HepG2 (cell line): ENCODE measurements around the gene DNAJB6. TPM values are rescaled to one million over a fixed set of nuclear protein-coding genes. Genes with fewer than 3 reads are reported as not detected.

Source experiments
- MBD4 ChIP-seq: IDR thresholded peaks from 2 replicates; pipeline ENCODE4 v1.6.1; 2012; ENCODE audit warnings: low read length, inconsistent platforms, borderline replicate concordance
- NONO ChIP-seq, 2 experiments: fragments of 450-650 bp in 1 of 2; sonication (generic) in 1 of 2; formaldehyde crosslinking in 1 of 2; IDR thresholded peaks in 1 of 2; conservative IDR thresholded peaks in 1 of 2; 2 replicates each; pipeline versions ENCODE4 v1.6.1 to v1.8.0; 2017 to 2022; ENCODE audit warnings: mild to moderate bottlenecking in 1 of 2, missing genetic modification reagents in 1 of 2, moderate library complexity in 1 of 2
- STAT5B ChIP-seq: sonication (generic); formaldehyde crosslinking; IDR thresholded peaks from 2 replicates; pipeline ENCODE4 v1.4.0; 2020; ENCODE audit warnings: missing genetic modification reagents
- TAF15 ChIP-seq: fragments of 200-400 bp; formaldehyde crosslinking; IDR thresholded peaks from one replicate; pipeline ENCODE4 v1.6.1; 2018; ENCODE audit warnings: mild to moderate bottlenecking, low read depth, low read length; ENCODE audit not compliant: poor library complexity, severe bottlenecking
- ZHX1 ChIP-seq: sonication (generic); formaldehyde crosslinking; IDR thresholded peaks from 2 replicates; pipeline ENCODE4 v1.8.1; 2022; ENCODE audit warnings: low read depth, mild to moderate bottlenecking, missing genetic modification reagents
- ZNF10 ChIP-seq: sonication (generic); formaldehyde crosslinking; IDR thresholded peaks from 2 replicates; pipeline ENCODE4 v1.4.0; 2020; ENCODE audit warnings: mild to moderate bottlenecking, low read depth, missing genetic modification reagents, borderline replicate concordance
- ZNF446 ChIP-seq: sonication (generic); formaldehyde crosslinking; IDR thresholded peaks from 2 replicates; pipeline ENCODE4 v1.5.0; 2020; ENCODE audit warnings: mild to moderate bottlenecking, missing genetic modification reagents
- ZNF639 ChIP-seq: conservative IDR thresholded peaks from 2 replicates; pipeline ENCODE4 v1.6.1; 2018; ENCODE audit warnings: missing genetic modification reagents
- polyA plus RNA-seq, 8 experiments: library from polyadenylated mRNA; depleted of rRNA in 3 of 8; stranded (reverse) in 7 of 8; unstranded in 1 of 8; fragments of >200 nt; fragmentation: Illumina TruSeq in 4 of 8; extraction: Trizol in 4 of 8; gene quantifications; 2 replicates each; pipeline versions ENCODE4 v1.2.1 to v1.2.3, GENCODE V29; 2011 to 2016; ENCODE audit warnings: low read depth in 4 of 8, missing spikeins in 1 of 8, mixed read lengths in 1 of 8; ENCODE audit not compliant: insufficient read depth in 1 of 8
- total RNA-seq, 5 experiments: library from RNA; depleted of rRNA; stranded (reverse); fragments of >200 nt; fragmentation: Illumina TruSeq; extraction: Trizol; gene quantifications; 2 replicates each; pipeline ENCODE4 v1.2.3, GENCODE V29; 2016; ENCODE audit warnings: low read depth in 1 of 5
- TF ChIP-seq, protein P1 (sequence below), 2 experiments: sonication (generic) in 1 of 2; formaldehyde crosslinking in 1 of 2; IDR thresholded peaks; 2 replicates each; pipeline versions ENCODE4 v1.6.1 to v1.9.0; 2014 to 2022; ENCODE audit warnings: antibody characterized with exemption in 1 of 2, borderline replicate concordance in 1 of 2, inconsistent platforms in 1 of 2, low read depth in 1 of 2, missing genetic modification reagents in 1 of 2

DNAJB6 gene
- total and polyA plus RNA-seq, 2 of the 13 experiments (the other 11 are each of a cell fraction or from before 2014, with no cell fraction given): 29.9 to 53.9 TPM

DNA sequence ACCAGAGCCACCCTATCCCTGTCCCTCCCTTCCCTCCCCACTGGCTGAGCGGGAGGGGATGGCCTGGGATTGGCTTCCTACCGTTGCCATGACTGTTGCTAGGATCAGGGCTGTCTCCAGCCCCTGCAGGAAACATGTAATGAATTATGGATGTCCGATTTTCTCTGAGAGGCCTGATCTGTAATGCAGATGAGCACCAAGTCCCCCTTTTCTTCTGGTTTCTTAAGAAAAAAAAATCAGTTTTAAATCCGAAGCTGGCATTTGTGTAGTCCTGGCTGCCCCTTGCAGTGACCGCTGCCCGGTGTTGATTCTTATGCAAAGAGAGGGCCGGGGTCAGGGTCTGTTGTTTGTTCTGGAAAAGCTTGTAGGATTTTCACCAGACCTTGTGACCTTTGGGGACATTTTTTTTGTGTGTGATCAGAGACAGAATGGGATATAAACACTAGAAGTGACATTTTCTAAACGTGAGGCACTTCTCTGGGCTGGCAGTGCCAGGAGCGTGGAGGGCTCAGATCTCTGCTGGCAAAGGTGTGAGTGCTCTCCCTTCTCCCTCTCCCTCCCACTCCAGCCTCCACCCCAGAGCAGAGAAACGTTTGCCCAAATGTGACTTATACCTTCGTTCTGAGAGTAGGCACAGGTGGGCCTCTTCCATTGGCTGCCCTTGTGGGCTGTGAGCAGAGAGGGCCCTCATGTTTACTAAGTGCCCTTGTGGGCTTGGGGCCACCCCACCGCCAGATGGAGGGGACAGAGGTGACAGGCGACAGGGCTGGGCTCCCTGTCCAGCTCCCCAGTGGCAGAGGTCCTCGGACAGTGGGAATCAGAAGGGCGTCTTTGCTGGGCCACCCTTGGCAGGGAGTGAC, 127.5 kb downstream of the DNAJB6 start (continued):
- TF ChIP-seq, protein P1, sequence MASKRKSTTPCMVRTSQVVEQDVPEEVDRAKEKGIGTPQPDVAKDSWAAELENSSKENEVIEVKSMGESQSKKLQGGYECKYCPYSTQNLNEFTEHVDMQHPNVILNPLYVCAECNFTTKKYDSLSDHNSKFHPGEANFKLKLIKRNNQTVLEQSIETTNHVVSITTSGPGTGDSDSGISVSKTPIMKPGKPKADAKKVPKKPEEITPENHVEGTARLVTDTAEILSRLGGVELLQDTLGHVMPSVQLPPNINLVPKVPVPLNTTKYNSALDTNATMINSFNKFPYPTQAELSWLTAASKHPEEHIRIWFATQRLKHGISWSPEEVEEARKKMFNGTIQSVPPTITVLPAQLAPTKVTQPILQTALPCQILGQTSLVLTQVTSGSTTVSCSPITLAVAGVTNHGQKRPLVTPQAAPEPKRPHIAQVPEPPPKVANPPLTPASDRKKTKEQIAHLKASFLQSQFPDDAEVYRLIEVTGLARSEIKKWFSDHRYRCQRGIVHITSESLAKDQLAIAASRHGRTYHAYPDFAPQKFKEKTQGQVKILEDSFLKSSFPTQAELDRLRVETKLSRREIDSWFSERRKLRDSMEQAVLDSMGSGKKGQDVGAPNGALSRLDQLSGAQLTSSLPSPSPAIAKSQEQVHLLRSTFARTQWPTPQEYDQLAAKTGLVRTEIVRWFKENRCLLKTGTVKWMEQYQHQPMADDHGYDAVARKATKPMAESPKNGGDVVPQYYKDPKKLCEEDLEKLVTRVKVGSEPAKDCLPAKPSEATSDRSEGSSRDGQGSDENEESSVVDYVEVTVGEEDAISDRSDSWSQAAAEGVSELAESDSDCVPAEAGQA (IDR thresholded peaks at IDR 0.05; ENCODE audit: low read depth): no peak
- TF ChIP-seq, protein P1 (CRISPR knock-in tag; IDR thresholded peaks at IDR 0.05; ENCODE audit: borderline replicate concordance): no peak
- TF ChIP-seq NONO (IDR thresholded peaks at IDR 0.05) (no peak), NONO (CRISPR knock-in tag; conservative IDR thresholded peaks at IDR 0.05) (no peak), ZNF10 (CRISPR knock-in tag) (no peak), ZNF639 (CRISPR knock-in tag) (no peak), STAT5B (no peak), MBD4 (no peak), ZNF446 (CRISPR knock-in tag) (no peak), TAF15 (no peak), ZHX1 (CRISPR knock-in tag) (no peak)
